Measurements from ENCODE around the gene ZNF800. TPM values are rescaled to one million over a fixed set of nuclear protein-coding genes. Genes with fewer than 3 reads are reported as not detected.
A peak's percentile ranks its signal among the peaks of the same experiment; 100 is the strongest.
"Not testable (repeated sequence)": the region's sequence is repeated elsewhere in the genome, so short reads cannot be mapped to it uniquely, and the experiment has no call there.

ZNF800 gene
- total and polyA plus RNA-seq, 10 donors = 8.8 to 54.0 (median 41.1) TPM

DNA sequence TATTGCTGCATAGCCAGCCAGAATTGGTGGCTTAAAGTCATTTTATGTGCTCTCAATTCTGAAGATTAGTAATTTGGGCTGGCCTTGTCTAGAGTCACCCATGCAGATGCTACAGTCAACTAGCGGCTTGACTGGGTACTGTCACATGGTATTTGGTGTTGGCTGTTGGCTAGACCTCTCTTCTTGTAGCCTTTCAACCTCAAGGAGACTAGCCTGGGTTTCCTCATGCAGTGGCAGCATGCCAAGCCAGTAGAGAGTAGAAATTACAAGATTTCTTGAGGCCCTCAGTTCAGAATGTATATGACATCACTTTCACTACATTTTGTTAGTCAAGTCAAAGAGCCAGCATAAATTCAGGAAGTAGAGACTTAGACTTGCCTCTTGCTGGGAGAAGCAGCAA lies 3.7 kb upstream of the ZNF800 start:
- H3K27me3 ChIP-seq (replicated peaks in 1 of 7) = no peaks in the 10 kb centered on the region
- no peak overlapping the region for H3K4me3 ChIP-seq
- no peak for TF ChIP-seq POLR2AphosphoS5 (IDR thresholded peaks at IDR 0.05)
- TF ChIP-seq, protein P1, sequence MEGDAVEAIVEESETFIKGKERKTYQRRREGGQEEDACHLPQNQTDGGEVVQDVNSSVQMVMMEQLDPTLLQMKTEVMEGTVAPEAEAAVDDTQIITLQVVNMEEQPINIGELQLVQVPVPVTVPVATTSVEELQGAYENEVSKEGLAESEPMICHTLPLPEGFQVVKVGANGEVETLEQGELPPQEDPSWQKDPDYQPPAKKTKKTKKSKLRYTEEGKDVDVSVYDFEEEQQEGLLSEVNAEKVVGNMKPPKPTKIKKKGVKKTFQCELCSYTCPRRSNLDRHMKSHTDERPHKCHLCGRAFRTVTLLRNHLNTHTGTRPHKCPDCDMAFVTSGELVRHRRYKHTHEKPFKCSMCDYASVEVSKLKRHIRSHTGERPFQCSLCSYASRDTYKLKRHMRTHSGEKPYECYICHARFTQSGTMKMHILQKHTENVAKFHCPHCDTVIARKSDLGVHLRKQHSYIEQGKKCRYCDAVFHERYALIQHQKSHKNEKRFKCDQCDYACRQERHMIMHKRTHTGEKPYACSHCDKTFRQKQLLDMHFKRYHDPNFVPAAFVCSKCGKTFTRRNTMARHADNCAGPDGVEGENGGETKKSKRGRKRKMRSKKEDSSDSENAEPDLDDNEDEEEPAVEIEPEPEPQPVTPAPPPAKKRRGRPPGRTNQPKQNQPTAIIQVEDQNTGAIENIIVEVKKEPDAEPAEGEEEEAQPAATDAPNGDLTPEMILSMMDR (IDR thresholded peaks at IDR 0.05 in 8 of 11, conservative IDR thresholded peaks at IDR 0.05 in 3 of 11) = no peak
- no peak for TF ChIP-seq POLR2A (IDR thresholded peaks at IDR 0.05)
- WGBS, 5 donors = 53 to 79% (median 71%) methylated on average over 1 of the region's 1 CpG
- intact Hi-C loops (cut with DNase I; ENCODE audit: low total_unique reads) = loop anchor here (10.0 kb wide), 1 partner anchor 189 kb away; the partner anchor contains the start of genes ARF5 and GCC1
- peaks cover under 1 to 30% (median 16%) of the 10 kb centered on the region in 6 donors for H3K4me1 ChIP-seq
- DNase-seq = no peak
- H3K36me3 ChIP-seq = no peaks in the 10 kb centered on the region
- no peak overlapping the region for H3K27ac ChIP-seq
- H3K9me3 ChIP-seq = no peaks in the 10 kb centered on the region

DNA sequence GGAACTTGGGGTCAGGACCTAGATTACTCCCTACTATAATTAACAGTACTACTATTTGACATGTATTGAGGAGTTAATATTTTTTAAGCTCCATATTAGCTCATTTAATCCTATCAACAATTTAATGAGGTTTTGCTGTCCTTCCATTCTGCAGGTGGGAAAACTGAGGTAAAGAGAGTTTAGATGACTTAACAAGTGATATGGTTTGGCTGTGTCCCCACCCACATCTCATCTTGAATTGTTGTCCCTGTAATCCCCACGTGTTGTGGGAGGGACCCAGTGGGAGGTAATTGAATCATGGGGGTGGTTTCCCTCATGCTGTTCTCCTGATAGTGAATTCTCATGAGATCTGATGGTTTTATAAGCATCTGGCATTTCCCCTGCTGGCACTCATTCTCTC lies 2.6 kb upstream of the ZNF800 start:
- 4 to 18% (median 11%) methylated on average over 1 of the region's 1 CpG for WGBS, 5 donors
- H3K36me3 ChIP-seq; H3K9me3 ChIP-seq; H3K27me3 ChIP-seq (replicated peaks in 1 of 7); H3K27ac ChIP-seq; H3K4me3 ChIP-seq; DNase-seq: not testable (repeated sequence)
- intact Hi-C loops (cut with DNase I; ENCODE audit: low total_unique reads) = loop anchor here (10.0 kb wide), 1 partner anchor 190 kb away; the partner anchor contains the start of genes ARF5 and GCC1
- peaks cover 10 to 41% (median 26%) of the 10 kb centered on the region in 6 donors for H3K4me1 ChIP-seq

DNA sequence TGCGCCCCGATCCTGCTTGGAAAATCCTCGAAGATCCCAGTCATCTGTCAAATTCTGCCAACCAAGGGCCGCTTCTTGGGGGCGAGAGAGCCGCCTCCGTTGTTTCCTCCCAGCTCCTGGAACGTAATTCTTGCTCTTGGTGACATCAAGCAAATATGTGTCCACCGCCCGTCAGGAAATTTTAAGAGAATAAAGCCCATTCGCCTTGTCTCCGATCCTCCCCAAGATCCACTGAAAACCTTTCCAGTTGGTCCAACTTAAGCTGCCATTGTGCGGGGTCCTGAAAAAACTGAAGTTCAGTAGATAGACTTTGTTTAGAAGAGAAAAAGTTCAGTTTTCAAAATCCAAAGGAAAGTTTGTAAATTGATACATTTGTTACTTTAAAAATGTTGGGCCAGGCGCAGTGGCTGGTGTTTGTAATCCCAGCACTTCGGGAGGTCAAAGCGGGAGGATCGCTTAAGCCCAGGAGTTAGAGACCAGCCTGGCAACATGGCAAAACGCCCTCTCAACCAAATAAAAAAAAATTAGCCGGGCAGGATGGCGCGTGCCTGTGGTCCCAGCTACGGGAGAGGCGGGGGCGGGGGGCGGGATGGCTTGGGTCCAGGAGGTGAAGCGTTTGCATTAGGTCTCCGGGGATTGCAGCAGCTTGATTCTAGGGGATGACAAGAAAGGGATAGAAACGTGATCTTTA lies 1.0 kb upstream of the ZNF800 start:
- intact Hi-C loops (cut with DNase I; ENCODE audit: low total_unique reads) = loop anchor here (10.0 kb wide), 1 partner anchor 191 kb away; the partner anchor contains the start of genes ARF5 and GCC1
- Histone ChIP-seq H3K36me3 (peaks cover 0 to 21% (median 8%) of the 10 kb centered on the region in 6 donors), H3K9me3 (no peaks in the 10 kb centered on the region), H3K27ac (peak overlapping the region; percentile 94 to 99 (median 98)), H3K4me3 (peak overlapping the region; percentile 62 to 99 (median 90)), H3K4me1 (peaks cover 22 to 57% (median 42%) of the 10 kb centered on the region in 6 donors), H3K27me3 (replicated peaks in 1 of 7) (no peaks in the 10 kb centered on the region)
- DNase-seq = peak; percentile 78
- TF ChIP-seq POLR2AphosphoS5 (IDR thresholded peaks at IDR 0.05) = no peak
- TF ChIP-seq, protein P1 (IDR thresholded peaks at IDR 0.05 in 8 of 11, conservative IDR thresholded peaks at IDR 0.05 in 3 of 11) = no peak
- WGBS, 5 donors = 8 to 15% (median 10%) methylated on average over 28 of the region's 28 CpGs

DNA sequence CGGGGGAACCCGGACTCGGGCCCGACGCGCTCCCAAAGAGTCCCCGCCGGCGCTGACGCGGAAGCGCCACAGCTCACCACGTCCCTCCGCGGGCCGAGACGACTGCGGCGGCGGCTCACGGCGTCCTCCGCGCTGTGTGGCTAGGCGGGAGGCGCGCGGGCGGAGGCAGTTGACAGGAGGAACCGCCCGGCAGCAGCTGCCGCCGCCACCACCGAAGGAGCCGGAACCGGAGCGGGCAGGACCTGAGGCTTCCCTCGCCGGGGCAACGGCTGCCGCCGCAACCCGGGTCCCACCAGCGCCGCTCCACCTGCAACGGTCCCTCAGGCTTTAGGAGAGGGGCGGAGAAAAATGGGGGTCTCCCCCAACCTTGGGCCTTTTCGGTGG lies 334 bp downstream of the ZNF800 start:
- Histone ChIP-seq H3K9me3 (no peaks in the 10 kb centered on the region), H3K36me3 (peaks cover 0 to 34% (median 9%) of the 10 kb centered on the region in 6 donors), H3K4me1 (peaks cover 22 to 70% (median 55%) of the 10 kb centered on the region in 6 donors), H3K4me3 (peak overlapping the region; percentile 62 to 99 (median 90)), H3K27ac (peak overlapping the region; percentile 94 to 99 (median 98)), H3K27me3 (replicated peaks in 1 of 7) (no peaks in the 10 kb centered on the region)
- intact Hi-C loops (cut with DNase I; ENCODE audit: low total_unique reads) = loop anchor here (10.0 kb wide), 1 partner anchor 193 kb away; the partner anchor contains the start of genes ARF5 and GCC1
- WGBS, 5 donors = 0 to 1% (median 0%) methylated on average over 22 to 48 of the region's 48 CpGs
- TF ChIP-seq, protein P1 (IDR thresholded peaks at IDR 0.05 in 8 of 11, conservative IDR thresholded peaks at IDR 0.05 in 3 of 11) = peak in 2 of 11 experiments; percentile 7 to 9
- peak in 1 of 3 donors; percentile 28 for TF ChIP-seq POLR2A (IDR thresholded peaks at IDR 0.05)
- TF ChIP-seq POLR2AphosphoS5 (IDR thresholded peaks at IDR 0.05) = no peak
- DNase-seq = peak; percentile 95

Measured in spleen (tissue), 11 donors.